ENCODE data around the gene DAAM2.

DNA sequence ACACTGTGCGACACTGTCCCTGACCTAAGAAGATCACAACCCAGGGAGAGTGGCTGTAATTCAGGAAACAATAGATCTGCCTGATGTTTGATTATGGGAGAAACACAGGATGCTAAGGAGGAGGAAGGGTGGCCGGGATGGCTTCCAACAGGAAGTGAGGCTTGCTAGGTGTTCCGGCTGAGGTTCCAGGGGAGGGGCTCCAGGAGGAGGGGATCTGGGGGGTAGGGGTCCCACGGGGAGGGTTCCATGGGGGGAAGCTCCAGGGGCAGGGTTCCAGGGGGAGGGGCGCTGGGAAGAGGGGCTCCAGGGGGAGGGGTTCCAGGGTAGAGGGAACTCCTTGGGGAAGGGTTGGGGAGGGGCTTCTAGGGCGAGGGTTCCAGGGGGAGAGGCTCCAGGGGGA lies 48.6 kb downstream of the DAAM2 start:
- TF ChIP-seq POLR2A (IDR thresholded peaks at IDR 0.05; ENCODE audit: low read depth, low read length) (no peak), SPI1 (IDR thresholded peaks at IDR 0.05; ENCODE audit: low read depth, low read length) (no peak), TAF1 (IDR thresholded peaks at IDR 0.05; ENCODE audit: low read depth, low read length) (no peak)

Data from GM12891 (cell line).